Ureter (tissue), 1 donor: ENCODE results near the gene TOP3B. TPM values are rescaled to one million over a fixed set of nuclear protein-coding genes. Genes with fewer than 3 reads are reported as not detected.

Experiments used
- DNase-seq: peaks from one replicate; pipeline ENCODE4 v3.0.0-alpha.2; 2020; ENCODE audit warnings: low spot score
- total RNA-seq: library from RNA; stranded (reverse); gene quantifications from one replicate; pipeline ENCODE4 v1.2.4, GENCODE V29; 2023
- donor health status: DM: yes; HTN: yes; CAD: no.

The TOP3B gene
- total RNA-seq, 1 donor from 2014 or later = 29.7 TPM

- no peak for DNase-seq
Measured at GRCh38 chr22:22013559-22014284, 31.1 kb upstream of the TOP3B start.

GRCh38 chr22:22011964-22012363 is 29.4 kb upstream of the TOP3B start:
- DNase-seq = no peak

DNA sequence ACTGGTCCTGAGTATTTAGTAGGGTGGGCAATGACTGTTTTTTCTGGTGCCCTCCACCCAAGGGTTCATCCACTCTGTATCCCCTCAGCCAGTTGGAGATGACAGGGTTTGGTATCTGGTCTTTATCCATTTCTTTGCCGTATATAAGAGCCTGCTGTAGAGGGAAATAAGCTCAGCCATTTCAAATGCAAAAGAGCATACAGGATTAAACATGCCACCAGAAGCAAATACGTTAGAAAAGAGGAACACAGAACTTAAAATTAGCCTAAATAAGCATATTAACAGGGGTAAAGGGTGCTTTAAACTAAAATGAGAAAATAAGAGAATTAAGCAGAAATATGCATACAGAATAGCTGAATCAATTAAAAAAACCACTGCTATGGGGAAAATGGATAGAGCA is 27.8 kb upstream of the TOP3B start:
- DNase-seq = no peak

DNA sequence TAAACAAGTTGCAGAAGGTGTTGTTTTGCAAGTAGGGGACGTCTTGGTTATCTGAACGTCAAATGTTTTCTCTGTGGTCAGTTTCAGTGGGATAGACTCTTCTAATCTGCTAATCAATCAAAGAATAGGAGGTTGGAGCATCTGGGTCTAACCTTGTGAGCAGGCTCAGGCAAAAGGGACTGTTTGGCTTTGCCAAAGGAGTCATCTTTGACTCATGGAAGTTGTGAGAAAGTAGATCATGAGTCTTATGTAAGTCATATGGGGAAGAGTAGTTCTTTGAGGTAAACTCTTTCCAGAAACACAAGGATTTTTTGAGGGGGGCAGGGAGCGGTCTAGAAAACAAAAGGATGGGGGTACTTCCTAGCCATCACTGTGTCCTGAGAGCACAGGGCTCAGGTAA is 27.1 kb upstream of the TOP3B start:
- no peak for DNase-seq

DNA sequence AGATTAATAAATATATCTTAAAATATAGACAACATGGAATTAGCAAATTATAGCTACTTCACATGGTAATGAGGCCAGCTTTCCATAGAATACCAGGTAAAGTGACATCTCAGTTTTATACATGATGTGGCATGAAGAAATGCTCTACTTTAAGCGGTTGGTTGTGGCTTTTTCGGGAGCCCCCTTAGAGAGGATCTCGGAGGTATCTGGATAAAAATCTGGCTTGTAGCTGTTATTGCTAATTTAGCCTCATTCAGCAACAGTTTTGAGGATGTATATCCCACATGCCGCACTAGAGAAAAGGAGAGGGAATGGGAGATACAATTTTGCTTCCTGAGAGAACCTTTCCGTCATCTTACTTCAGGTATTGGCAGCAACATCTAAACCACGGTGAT is 24.0 kb upstream of the TOP3B start:
- no peak for DNase-seq

GRCh38 chr22:22005945-22006595 is 23.5 kb upstream of the TOP3B start:
- DNase-seq = no peak

GRCh38 chr22:22003233-22003632 is 20.6 kb upstream of the TOP3B start:
- no peak for DNase-seq

GRCh38 chr22:22002526-22003055 is 20.0 kb upstream of the TOP3B start:
- no peak for DNase-seq

DNA sequence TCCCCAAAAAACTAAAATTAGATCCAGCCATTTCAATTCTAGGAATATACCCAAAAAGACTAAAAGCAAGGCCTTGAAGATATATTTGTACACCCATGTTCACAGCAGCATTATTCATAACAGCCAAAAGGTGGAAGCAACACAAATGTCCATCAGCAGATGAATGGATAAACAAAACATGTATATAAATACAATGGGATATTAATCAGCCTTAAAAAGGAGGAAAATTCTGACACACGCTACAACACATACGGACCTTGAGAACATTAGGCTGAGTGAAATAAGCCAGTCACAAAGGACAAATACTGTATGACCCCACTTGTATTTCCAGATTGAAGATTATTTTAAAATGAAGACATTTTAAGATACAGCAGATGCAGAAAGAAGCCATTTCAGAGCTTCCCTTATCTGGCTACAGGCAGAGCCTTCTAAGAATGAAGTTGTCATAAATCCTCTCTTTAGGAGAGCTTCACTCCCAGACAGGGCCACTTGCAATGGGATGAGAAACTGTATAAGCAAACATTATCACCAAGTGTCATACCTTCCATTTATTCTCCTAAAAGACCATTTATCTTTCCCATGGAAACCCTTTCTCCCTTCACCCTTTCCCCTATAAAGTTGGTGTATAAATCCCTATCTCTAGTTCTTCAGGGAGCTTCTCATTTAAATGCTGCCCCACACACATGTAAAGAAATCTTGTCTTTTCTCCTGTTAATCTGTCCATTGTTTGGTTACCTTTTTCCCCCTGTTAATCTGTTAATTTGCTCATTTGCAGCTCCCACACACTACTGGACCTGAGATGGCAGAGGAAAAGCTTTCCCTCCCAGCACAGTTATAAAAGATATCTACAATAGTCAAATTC is 19.3 kb upstream of the TOP3B start:
- DNase-seq = no peak

GRCh38 chr22:21998595-21999247 is 16.1 kb upstream of the TOP3B start:
- no peak for DNase-seq

GRCh38 chr22:21996175-21996720 is 13.7 kb upstream of the TOP3B start:
- no peak for DNase-seq

- DNase-seq = no peak
Measured at GRCh38 chr22:21995660-21996059, 13.1 kb upstream of the TOP3B start.

GRCh38 chr22:21994881-21995444 is 12.4 kb upstream of the TOP3B start:
- no peak for DNase-seq

DNA sequence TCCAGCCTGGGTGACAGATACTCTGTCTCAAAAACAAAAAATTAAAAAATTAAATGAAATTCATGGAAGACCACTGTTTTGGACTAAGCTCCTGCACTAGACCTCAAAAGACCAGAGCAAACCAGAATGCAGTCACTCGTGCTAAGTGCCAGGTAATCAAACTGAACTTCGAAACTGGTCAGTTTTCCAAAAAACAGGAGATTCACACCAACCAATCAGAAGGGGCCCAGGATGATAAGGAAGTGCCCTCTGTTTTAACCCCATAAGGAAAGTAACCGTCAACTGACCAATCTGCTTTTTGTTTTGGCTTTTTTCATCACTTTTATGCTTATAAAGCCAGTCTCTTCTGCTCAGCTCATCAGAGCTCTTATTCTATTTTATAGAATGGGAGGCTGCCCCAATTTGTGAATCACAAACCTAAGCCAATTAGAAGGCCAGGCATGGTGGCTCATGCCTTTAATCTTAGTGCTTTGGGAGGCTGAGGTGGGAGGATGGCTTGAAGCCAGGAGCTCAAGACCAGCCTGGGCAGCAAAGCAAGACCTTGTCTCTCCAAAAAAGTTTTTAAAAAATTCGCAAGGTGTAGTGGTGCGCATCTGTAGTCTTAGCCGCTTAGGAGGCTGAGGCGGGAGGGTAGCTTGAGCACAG is 10.1 kb upstream of the TOP3B start:
- no peak for DNase-seq

DNA sequence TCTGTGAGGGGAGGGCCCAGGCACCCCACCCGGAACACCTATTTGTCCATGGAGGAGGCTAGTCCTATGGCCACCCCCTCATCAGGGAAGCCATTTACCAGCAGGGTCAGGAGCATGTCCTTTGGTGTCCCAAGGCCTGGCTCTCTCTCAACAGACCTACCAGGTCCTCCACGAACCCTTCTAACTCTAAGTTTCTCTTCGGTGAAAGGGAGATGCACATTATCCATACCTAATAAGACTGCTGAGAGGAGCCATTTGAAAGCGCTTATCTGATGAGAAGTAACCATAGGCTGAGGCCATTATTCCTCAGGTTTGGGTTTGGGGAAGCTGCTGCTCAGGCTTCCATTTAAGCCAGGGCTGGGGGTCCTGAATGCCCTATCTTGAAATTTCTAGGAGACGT is 9.2 kb upstream of the TOP3B start:
- no peak for DNase-seq

DNA sequence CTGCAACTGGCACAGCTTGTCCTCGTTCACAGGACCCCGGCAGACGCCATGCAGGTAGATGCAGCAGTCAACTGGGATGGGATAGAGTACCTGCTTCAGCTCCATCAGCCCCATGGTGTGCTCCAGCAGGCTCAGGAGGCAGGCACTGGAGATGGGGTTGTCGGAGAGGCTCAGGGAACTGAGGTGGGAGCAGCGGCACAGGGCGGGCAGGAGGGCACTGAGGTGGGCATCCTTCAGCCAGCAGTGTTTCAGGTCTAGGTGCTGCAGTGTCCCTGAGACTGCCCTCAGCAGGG is 8.7 kb upstream of the TOP3B start:
- DNase-seq = no peak

DNA sequence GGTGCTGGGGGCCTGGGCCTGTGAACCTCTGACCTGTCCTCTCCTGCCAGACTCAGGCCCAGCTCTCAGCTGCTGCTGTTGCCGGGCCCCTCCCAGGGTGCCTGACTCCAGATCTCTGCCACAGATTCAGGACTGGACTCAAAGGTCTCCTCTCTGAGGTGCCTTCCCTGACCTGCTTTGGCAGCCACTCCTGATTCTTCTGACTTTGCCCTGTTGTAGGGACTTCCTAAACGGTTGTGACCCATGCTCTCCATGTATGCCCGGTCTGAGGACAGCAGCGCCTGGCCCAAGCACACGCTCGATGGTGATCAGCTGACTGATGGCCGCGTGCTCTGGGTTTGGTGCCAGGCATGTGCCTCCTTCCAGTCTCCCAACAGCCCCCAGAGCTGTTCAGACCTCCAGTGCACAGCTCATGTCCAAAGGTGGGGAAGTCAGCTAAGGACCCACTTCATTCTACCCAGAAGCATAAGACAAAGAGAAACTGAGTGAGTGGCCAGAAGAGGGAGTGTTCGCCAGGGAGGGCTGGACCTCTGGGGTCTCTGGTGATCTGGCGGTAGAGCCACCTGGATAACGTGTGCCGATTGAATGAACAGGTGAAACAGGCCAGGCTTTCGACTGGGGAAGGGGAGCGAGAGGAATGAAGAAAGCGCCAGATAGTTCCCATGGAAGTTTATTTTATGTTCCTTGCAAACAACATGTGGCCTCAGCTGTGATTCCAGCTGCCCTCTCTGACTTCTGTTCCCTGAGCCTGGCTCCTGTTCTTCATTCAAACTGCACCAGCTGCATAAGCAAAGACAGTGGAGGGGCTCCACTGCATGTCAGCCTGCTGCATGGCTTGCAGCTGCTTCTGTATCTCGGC is 8.1 kb upstream of the TOP3B start:
- no peak for DNase-seq

DNA sequence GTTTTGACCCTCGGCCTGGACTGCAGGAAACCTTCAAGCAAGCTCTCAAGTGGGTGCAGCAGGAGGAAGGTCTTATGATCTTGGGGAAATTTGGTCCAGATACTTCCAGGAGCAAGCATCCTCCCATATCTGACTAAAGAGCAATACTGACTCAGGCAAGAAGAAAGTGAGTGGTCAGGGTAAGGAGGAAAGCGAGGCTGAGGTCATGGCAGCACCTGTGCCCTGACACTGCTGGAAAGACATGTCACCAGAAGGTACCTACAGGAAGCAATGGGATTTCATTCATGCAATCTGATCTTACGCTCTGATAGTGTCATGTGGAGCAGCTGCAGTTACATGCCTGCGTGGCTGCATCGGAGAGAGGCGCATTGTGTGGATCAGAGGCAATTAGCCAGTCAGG is 6.5 kb upstream of the TOP3B start:
- no peak for DNase-seq

DNA sequence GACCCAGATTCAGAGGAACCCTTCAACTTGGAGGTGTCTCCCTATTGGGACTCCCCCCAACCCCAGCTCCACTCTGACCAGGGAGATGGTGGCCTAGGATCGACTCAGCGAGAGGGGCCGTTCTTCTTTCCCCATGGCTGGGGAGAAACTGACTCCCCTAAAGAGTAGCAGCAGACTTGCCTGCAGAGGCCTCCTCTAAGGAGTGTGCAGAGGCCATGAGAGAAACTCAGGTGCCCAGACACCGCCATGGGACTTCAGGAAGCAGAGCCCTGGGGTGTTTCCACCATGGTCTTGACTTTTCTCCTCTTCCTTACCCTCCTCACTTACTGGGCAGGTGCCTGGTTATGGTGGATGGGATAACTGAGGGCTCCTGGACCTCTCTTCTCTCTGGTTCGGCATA is 2.6 kb upstream of the TOP3B start:
- DNase-seq = no peak

DNA sequence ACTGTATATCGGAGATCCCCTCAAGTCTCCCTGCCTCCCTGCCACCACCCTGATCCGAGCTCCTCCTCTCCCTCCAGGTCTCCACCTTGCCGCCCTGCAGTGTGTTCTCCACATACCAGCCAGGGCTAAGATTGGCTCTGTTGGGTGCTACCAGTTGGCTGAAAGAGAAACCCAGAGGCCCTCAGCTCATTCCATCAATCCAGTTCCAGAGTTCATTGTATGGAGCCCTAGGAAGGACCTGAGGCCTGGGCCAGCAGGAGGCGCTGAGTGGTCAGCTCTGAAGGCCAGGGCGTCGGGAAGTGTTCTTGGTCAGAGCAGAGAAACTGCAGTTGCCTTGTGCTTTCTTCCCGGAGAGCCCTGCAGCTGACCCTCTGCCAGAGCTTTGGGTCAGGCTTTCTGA is 2.2 kb upstream of the TOP3B start:
- no peak for DNase-seq
